CD4-positive, alpha-beta T cell treated with Interleukin-4 for 4 hours (primary cell): Measurements from ENCODE around the gene MAN1A2.

Source experiments
- DNase-seq: peaks from one replicate; pipeline ENCODE4 v3.0.0-alpha.2; 2020

The MAN1A2 gene

GRCh38 chr1:117362986-117363385 is 4.3 kb upstream of the MAN1A2 start:
- DNase-seq = no peak

- DNase-seq = no peak
These were observed 3.6 kb upstream of the MAN1A2 start for GRCh38 chr1:117363571-117364048.

- DNase-seq = no peak
These were observed 3.0 kb upstream of the MAN1A2 start for GRCh38 chr1:117364240-117364639.

DNA sequence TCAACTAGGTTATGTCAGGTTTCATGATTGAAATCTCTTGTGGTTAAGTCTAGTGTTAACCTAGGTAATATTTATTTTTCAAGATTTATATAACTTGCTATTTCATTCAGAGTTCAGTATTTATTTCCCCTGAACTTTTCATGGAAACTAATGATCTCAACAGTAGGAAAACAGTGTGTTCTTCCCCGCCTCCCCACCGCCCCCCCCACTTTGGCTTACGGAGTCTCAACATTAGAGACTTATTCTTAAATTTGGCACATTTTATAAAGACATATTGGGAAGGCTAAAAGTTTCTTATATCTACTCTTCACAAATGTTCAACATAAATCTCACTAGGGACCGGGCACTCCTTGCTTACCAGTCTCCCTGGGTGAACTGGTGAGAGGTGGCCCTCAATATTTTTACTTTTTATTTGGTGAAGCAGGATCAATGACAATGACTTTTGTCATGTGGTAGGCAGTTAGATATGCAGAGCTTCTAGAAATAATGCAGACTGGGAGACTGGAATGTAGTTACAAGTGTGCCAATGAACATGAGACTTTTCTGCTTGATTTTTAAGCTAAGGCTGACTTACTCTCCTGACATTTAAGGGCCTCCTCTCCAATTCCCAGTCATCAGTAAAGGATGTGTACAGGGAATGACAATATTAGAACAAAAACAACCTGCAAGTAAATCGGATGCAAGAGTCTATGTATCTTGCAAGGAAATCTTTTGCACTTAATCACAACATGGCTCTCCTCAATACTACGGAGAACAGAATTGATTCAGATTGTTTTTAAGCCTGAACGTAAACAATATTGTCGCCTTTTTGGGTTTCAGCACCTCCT is 1.7 kb upstream of the MAN1A2 start:
- no peak for DNase-seq

DNA sequence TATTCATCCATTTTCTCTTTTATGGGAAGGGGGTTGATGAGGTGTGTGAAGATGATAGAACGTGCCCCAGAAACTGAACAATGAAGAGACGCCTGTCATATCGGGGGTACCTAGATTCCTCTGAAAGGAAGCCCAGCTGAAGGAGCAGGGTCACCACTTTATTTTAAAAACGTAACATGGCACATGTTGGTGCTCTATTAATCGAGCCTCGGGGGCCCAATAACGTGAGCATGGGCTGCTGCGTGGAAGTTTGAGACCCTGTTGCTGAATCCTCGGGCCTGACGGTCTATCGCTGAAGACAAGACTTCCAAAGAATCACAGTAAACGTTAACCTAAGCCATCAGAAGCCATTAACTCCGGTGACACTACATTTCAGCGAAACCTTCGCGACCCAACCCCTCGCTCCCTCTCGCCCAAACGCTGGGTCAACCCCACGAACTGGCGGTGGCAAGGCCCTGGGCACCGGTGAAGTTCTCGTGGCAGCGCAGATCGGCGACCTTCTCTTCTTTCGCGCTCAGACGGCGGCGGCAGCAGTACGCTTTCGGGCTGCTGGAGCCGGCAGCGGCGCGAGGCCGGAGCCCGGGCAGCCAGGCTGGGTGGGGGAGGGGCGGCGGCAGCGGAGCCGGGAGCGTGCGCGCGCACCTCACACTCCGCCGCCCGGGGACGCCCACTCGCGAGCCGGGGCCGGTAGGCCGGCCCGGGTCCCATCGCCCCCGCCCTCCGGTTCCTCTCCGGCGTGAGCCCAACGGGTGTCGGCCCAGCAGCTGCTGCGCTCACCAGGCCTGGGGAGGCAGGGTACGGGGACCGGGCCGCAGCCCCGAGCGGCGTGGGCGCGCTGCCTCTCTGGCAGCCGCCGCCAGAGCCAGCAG is 838 bp upstream of the MAN1A2 start:
- DNase-seq = peak; percentile 72

- peak; percentile 36 for DNase-seq
These were observed 1.2 kb downstream of the MAN1A2 start for GRCh38 chr1:117368116-117369108.

- no peak for DNase-seq
These were observed 2.8 kb downstream of the MAN1A2 start for GRCh38 chr1:117370071-117370470.

DNA sequence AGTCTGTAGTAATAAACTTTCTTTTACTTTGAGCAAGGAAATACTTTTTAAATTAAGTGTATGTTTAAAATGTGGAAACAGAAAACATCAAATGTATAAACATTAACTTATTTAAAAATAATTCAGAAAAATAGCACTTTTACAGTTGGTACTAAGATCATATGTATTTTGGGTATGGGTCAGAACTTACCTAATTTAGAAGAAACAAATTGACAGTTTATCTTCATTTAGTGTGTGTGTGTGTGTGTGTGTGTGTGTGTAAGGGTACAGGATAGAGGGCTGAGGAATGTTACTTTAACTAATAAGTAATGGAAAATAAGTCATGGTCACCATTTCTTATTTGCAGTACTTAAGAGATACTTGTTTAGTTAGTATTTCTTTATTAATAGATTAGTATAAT is 3.3 kb downstream of the MAN1A2 start:
- no peak for DNase-seq

DNA sequence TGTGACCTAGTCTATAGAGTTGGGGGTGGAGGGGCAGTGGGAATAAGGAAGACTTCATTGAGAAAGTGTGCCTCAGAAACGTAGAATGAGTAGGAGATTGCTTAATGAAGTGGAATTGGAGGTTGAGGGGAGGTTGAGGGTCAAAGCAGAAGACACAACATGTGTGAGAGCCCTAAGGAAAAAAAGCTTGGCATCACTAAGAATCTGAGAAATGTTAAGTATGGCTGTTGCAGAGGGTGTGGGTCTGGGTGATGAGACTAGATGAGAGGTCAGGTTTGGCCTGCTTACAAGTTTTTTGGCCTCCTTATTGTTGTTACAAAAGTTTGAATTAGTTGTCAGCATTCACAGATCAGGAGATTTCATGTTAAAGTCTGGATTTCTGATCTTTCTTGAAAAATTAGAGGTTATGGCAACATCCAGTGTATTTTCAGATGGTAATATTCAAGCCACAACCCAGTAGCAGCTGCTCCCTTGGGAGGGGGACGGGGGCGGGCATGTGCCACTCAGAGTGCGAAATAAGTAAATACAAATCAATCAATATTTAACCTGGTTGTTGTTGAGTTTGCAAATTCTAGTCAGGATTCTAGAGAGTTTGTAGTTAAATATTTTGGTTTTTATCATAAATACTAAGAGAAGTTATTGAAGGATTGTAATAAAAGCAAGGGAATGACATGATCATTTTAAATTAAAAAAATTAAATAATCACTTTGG is 4.3 kb downstream of the MAN1A2 start:
- DNase-seq = no peak

- DNase-seq = no peak
These were observed 5.7 kb downstream of the MAN1A2 start for GRCh38 chr1:117372863-117373412.

DNA sequence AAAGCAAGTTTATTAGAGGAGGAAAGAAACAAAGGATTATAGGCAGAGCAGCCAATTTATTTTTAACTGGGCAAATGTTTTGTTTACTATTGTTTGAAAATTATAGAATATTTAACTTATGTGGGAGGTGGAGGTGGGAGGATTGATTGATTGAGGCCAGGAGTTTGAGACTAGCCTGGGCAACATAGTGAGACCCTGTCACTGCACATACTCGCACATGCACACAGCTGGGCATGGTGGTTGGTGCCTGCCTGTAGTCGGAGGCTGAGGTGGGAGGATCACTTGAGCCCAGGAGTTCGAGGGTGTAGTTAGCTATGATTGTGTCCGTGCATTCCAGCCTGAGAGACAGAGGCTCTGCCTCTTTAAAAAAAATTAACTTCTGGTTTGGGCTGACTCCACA is 6.7 kb downstream of the MAN1A2 start:
- DNase-seq = no peak

- DNase-seq = no peak
These were observed 8.1 kb downstream of the MAN1A2 start for GRCh38 chr1:117375327-117375726.

DNA sequence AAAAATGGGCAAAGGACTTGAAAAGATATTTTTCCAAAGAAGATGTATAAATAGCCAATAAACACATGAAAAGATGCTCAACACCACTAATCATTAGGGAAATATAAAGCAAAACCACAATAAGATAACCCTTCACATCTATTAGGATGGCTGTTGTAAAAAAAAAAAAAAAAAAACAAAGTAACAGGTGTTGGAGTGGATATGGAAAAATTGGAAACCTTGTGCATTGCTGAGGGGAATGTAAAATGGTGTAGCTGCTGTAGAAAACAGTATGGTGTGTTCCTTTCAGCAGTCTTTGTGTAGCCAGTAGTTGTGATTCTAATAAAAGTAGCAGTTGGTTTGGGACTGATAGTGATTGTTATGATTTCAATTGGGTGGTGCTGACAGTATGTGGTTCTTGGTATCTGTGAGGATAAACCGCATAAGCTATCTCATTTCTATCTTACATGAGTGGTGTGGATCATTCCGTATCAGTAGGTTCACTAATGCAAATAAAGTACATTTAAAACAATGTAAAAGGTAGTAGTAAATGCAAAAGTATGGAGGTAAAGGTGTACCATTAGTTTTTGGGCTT is 19.9 kb downstream of the MAN1A2 start:
- no peak for DNase-seq

DNA sequence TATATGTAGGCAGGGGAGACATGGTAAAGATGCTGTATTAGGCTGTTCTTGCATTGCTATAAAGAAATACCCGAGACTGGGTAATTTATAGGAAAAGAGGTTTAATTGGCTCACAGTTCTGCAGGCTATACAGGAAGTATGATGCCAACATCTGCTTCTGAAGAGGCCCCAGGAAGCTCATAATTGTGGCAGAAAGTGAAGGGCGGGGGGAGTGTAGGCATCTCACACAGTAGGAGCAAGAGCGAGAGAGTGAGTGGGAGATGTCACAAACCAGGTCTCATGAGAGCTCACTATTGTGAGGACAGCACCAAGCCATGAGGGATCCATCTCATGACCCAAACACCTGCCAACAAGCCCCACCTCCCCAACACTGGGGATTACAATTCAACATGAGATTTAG is 21.1 kb downstream of the MAN1A2 start:
- no peak for DNase-seq

- DNase-seq = no peak
These were observed 22.0 kb downstream of the MAN1A2 start for GRCh38 chr1:117389284-117389683.

- DNase-seq = no peak
These were observed 22.5 kb downstream of the MAN1A2 start for GRCh38 chr1:117389779-117390178.

DNA sequence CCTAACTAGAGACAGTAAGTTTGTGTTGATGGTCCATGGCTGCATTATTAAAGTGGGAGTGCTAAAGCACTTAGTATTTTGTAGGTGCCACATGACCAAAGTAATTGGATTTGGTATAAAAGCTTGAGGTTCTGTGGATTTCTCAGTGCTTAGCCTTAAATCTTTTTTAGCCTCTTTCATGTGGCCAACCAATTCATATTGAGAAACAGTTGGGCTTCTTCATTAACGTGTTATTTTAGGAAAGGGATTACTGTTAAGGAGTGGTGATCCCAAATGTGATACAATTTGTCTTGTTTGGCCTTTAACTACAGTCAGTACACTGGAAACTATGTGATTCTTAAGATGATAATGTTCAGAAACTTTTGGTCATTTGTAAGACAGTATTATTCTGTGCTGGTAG is 25.5 kb downstream of the MAN1A2 start:
- DNase-seq = no peak

DNA sequence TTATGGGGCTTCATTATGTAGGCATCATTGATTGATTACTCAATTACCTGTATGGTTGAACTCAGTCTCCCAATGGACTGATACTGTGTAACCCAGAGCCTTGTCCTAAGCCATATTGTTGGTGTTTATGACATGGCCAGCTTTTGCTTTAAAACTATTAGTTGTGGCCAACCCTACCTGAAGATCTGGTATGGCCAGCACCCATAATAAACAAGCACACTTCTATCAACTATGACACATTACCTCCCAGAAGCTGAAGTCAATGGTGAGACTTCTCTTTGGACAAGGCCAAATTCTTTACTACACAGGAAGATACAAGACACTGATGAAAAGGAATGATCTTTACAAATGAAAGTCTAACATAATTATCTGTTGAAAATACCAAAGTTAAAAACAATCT is 28.8 kb downstream of the MAN1A2 start:
- DNase-seq = no peak

GRCh38 chr1:117396636-117397035 is 29.4 kb downstream of the MAN1A2 start:
- no peak for DNase-seq

DNA sequence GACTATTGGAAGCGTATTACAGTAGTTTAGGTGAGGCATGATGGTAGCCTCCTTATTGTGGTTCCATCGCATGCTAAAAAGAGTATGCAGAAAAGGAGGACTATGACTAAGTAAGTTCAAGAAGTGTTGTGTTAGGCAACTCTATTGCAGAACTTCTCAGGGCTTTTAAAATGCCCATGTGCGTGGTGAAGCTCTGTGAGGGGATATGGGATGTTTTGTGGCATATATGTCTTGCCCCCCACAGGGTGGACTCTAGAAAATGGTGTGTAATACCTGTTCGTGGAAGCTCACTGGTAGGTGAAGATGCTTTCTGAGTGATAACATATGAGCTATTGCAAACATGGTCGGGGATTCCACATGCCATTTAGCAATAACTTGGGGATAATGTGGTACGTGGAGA is 31.7 kb downstream of the MAN1A2 start:
- no peak for DNase-seq

DNA sequence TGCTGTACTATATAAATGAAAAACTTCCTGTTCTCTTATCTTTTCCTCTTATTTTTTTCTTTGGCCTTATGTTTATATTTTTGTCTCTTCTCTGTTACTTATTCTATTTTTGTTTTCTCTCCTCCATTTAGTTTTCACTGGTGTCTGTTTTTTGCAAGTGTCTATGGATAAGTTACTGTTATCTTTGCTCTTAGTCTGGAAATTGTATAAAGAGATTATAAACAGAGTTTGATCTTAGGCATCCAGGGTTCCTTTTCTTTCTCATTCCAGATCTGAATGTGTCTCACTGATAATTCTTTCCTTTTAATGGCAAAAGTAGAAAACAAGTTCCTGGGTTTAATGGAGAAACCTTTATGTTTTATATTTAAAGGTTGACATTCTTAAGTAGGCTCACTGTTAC is 34.5 kb downstream of the MAN1A2 start:
- DNase-seq = no peak
